ENCODE measurements around the gene KMT5B.
"Not testable (repeated sequence)": the region's sequence is repeated elsewhere in the genome, so short reads cannot be mapped to it uniquely, and the experiment has no call there.

The KMT5B gene

GRCh38 chr11:68251765-68252164, 38.7 kb upstream of the KMT5B start:
- no peak overlapping the region for H2BK5ac ChIP-seq (ENCODE audit: low read length)
- WGBS, 2 donors (ENCODE audit: extremely low coverage in 2 of 2, insufficient read length in 2 of 2, insufficient replicate concordance in 1 of 2) = no CpG with 5 or more reads among the region's 3 CpGs
- no peak overlapping the region for H3K23ac ChIP-seq (ENCODE audit: low read depth, low read length, poor library complexity)
- no peaks in the 10 kb centered on the region for H3K36me3 ChIP-seq (replicated peaks in 1 of 2; ENCODE audit: control insufficient read depth in 2 of 2, insufficient read depth in 2 of 2, low read length in 2 of 2)
- no peak overlapping the region for H4K8ac ChIP-seq (ENCODE audit: low read depth, low read length)
- H3K79me1 ChIP-seq (ENCODE audit: low read depth, low read length) = no peaks in the 10 kb centered on the region
- H3K9me3 ChIP-seq (replicated peaks in 1 of 2; ENCODE audit: control insufficient read depth in 2 of 2, insufficient read depth in 1 of 2, low read depth in 1 of 2, low read length in 2 of 2) = peaks cover 0 to 2% of the 10 kb centered on the region in 2 donors
- no peak for DNase-seq (ENCODE audit: low spot score)
- H2BK12ac ChIP-seq (ENCODE audit: low read length) = no peak overlapping the region
- H2BK15ac ChIP-seq (ENCODE audit: low read length) = no peak overlapping the region
- no peak overlapping the region for H3K18ac ChIP-seq (ENCODE audit: low read length)
- no peak overlapping the region for H2AK5ac ChIP-seq (ENCODE audit: low read depth, low read length)
- no peak overlapping the region for H3K4me2 ChIP-seq (ENCODE audit: insufficient read depth, low read length, poor library complexity, severe bottlenecking)
- H3K9ac ChIP-seq (ENCODE audit: low read depth, low read length, poor library complexity) = no peak overlapping the region
- no peak overlapping the region for H4K91ac ChIP-seq (ENCODE audit: low read depth, low read length, poor library complexity)
- H3K27ac ChIP-seq (replicated peaks; ENCODE audit: low read length) = no peak overlapping the region
- peaks cover 5 to 6% of the 10 kb centered on the region in 2 donors for H3K4me1 ChIP-seq (ENCODE audit: control insufficient read depth in 2 of 2, insufficient read depth in 1 of 2, low read depth in 1 of 2, low read length in 2 of 2)
- no peak overlapping the region for H2AFZ ChIP-seq (ENCODE audit: low read length)
- no peak overlapping the region for H3K4ac ChIP-seq (ENCODE audit: low read length)
- H3K4me3 ChIP-seq (ENCODE audit: low read length in 2 of 2) = no peak overlapping the region
- no peak overlapping the region for H2BK120ac ChIP-seq (ENCODE audit: low read depth, low read length)
- peaks cover 0 to 8% (median 2%) of the 10 kb centered on the region in 3 experiments for H3K27me3 ChIP-seq (ENCODE audit: control insufficient read depth in 3 of 3, insufficient read depth in 3 of 3, low read depth in 1 of 3, low read length in 3 of 3)
- no peak overlapping the region for H3K14ac ChIP-seq (ENCODE audit: low read length)

DNA sequence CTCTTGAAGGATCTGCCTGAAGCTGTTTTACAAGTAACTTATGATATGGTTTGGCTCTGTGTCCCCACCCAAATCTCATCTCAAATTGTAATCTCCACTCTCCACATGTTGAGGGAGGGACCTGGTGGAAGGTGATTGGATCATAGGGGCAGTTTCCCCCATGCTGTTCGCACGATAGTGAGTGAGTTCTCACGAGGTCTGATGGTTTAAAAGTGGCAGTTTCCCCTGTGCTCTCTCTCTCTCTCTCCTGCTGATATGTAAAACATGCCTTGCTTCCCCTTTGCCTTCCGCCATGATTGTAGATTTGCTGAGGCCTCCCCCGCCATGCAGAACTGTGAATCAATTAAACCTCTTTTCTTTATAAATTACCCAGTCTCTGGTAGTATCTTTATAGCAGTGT, 31.8 kb upstream of the KMT5B start:
- not testable (repeated sequence) for H3K23ac ChIP-seq (ENCODE audit: low read depth, low read length, poor library complexity); H3K4me3 ChIP-seq (ENCODE audit: low read length in 2 of 2); H3K4me1 ChIP-seq (ENCODE audit: control insufficient read depth in 2 of 2, insufficient read depth in 1 of 2, low read depth in 1 of 2, low read length in 2 of 2); H3K79me1 ChIP-seq (ENCODE audit: low read depth, low read length); H2BK120ac ChIP-seq (ENCODE audit: low read depth, low read length); H3K9me3 ChIP-seq (replicated peaks in 1 of 2; ENCODE audit: control insufficient read depth in 2 of 2, insufficient read depth in 1 of 2, low read depth in 1 of 2, low read length in 2 of 2); H2AFZ ChIP-seq (ENCODE audit: low read length); H2BK15ac ChIP-seq (ENCODE audit: low read length); H3K9ac ChIP-seq (ENCODE audit: low read depth, low read length, poor library complexity); H3K4ac ChIP-seq (ENCODE audit: low read length); H3K18ac ChIP-seq (ENCODE audit: low read length); H4K8ac ChIP-seq (ENCODE audit: low read depth, low read length); DNase-seq (ENCODE audit: low spot score); H2BK12ac ChIP-seq (ENCODE audit: low read length); H3K27ac ChIP-seq (replicated peaks; ENCODE audit: low read length); H2AK5ac ChIP-seq (ENCODE audit: low read depth, low read length); H2BK5ac ChIP-seq (ENCODE audit: low read length); H3K27me3 ChIP-seq (ENCODE audit: control insufficient read depth in 3 of 3, insufficient read depth in 3 of 3, low read depth in 1 of 3, low read length in 3 of 3); H3K14ac ChIP-seq (ENCODE audit: low read length); H4K91ac ChIP-seq (ENCODE audit: low read depth, low read length, poor library complexity); H3K36me3 ChIP-seq (replicated peaks in 1 of 2; ENCODE audit: control insufficient read depth in 2 of 2, insufficient read depth in 2 of 2, low read length in 2 of 2); H3K4me2 ChIP-seq (ENCODE audit: insufficient read depth, low read length, poor library complexity, severe bottlenecking)
- WGBS, 2 donors (ENCODE audit: extremely low coverage in 2 of 2, insufficient read length in 2 of 2, insufficient replicate concordance in 1 of 2) = no CpG with 5 or more reads among the region's 5 CpGs

- no CpG with 5 or more reads among the region's 1 CpG for WGBS, 2 donors (ENCODE audit: extremely low coverage in 2 of 2, insufficient read length in 2 of 2, insufficient replicate concordance in 1 of 2)
- not testable (repeated sequence) for H2BK12ac ChIP-seq (ENCODE audit: low read length); H3K9me3 ChIP-seq (replicated peaks in 1 of 2; ENCODE audit: control insufficient read depth in 2 of 2, insufficient read depth in 1 of 2, low read depth in 1 of 2, low read length in 2 of 2); H3K4me3 ChIP-seq (ENCODE audit: low read length in 2 of 2); H2BK15ac ChIP-seq (ENCODE audit: low read length); H2AK5ac ChIP-seq (ENCODE audit: low read depth, low read length); H3K36me3 ChIP-seq (replicated peaks in 1 of 2; ENCODE audit: control insufficient read depth in 2 of 2, insufficient read depth in 2 of 2, low read length in 2 of 2); H2AFZ ChIP-seq (ENCODE audit: low read length); H4K8ac ChIP-seq (ENCODE audit: low read depth, low read length); H3K14ac ChIP-seq (ENCODE audit: low read length); H2BK120ac ChIP-seq (ENCODE audit: low read depth, low read length); H3K18ac ChIP-seq (ENCODE audit: low read length); H3K79me1 ChIP-seq (ENCODE audit: low read depth, low read length); H2BK5ac ChIP-seq (ENCODE audit: low read length); H3K4me2 ChIP-seq (ENCODE audit: insufficient read depth, low read length, poor library complexity, severe bottlenecking); H3K4ac ChIP-seq (ENCODE audit: low read length); H4K91ac ChIP-seq (ENCODE audit: low read depth, low read length, poor library complexity); H3K23ac ChIP-seq (ENCODE audit: low read depth, low read length, poor library complexity); H3K9ac ChIP-seq (ENCODE audit: low read depth, low read length, poor library complexity); H3K27ac ChIP-seq (replicated peaks; ENCODE audit: low read length); DNase-seq (ENCODE audit: low spot score); H3K27me3 ChIP-seq (ENCODE audit: control insufficient read depth in 3 of 3, insufficient read depth in 3 of 3, low read depth in 1 of 3, low read length in 3 of 3); H3K4me1 ChIP-seq (ENCODE audit: control insufficient read depth in 2 of 2, insufficient read depth in 1 of 2, low read depth in 1 of 2, low read length in 2 of 2)
Measured at GRCh38 chr11:68243847-68244246, 30.8 kb upstream of the KMT5B start.

- H2BK15ac ChIP-seq (ENCODE audit: low read length) = no peak overlapping the region
- H2AK5ac ChIP-seq (ENCODE audit: low read depth, low read length) = no peak overlapping the region
- no peak overlapping the region for H2BK120ac ChIP-seq (ENCODE audit: low read depth, low read length)
- no peak overlapping the region for H3K14ac ChIP-seq (ENCODE audit: low read length)
- H3K79me1 ChIP-seq (ENCODE audit: low read depth, low read length) = no peaks in the 10 kb centered on the region
- H3K18ac ChIP-seq (ENCODE audit: low read length) = no peak overlapping the region
- no peak for DNase-seq (ENCODE audit: low spot score)
- no peak overlapping the region for H3K9ac ChIP-seq (ENCODE audit: low read depth, low read length, poor library complexity)
- no peak overlapping the region for H2BK12ac ChIP-seq (ENCODE audit: low read length)
- no peak overlapping the region for H3K23ac ChIP-seq (ENCODE audit: low read depth, low read length, poor library complexity)
- H3K4ac ChIP-seq (ENCODE audit: low read length) = no peak overlapping the region
- H2AFZ ChIP-seq (ENCODE audit: low read length) = no peak overlapping the region
- no peak overlapping the region for H2BK5ac ChIP-seq (ENCODE audit: low read length)
- H3K27ac ChIP-seq (replicated peaks; ENCODE audit: low read length) = no peak overlapping the region
- no peak overlapping the region for H4K8ac ChIP-seq (ENCODE audit: low read depth, low read length)
- no CpG with 5 or more reads among the region's 2 CpGs for WGBS, 2 donors (ENCODE audit: extremely low coverage in 2 of 2, insufficient read length in 2 of 2, insufficient replicate concordance in 1 of 2)
- H3K9me3 ChIP-seq (replicated peaks in 1 of 2; ENCODE audit: control insufficient read depth in 2 of 2, insufficient read depth in 1 of 2, low read depth in 1 of 2, low read length in 2 of 2) = peaks cover 0 to 1% of the 10 kb centered on the region in 2 donors
- no peak overlapping the region for H3K4me3 ChIP-seq (ENCODE audit: low read length in 2 of 2)
- no peak overlapping the region for H4K91ac ChIP-seq (ENCODE audit: low read depth, low read length, poor library complexity)
- no peaks in the 10 kb centered on the region for H3K4me1 ChIP-seq (ENCODE audit: control insufficient read depth in 2 of 2, insufficient read depth in 1 of 2, low read depth in 1 of 2, low read length in 2 of 2)
- no peaks in the 10 kb centered on the region for H3K36me3 ChIP-seq (replicated peaks in 1 of 2; ENCODE audit: control insufficient read depth in 2 of 2, insufficient read depth in 2 of 2, low read length in 2 of 2)
- H3K27me3 ChIP-seq (ENCODE audit: control insufficient read depth in 3 of 3, insufficient read depth in 3 of 3, low read depth in 1 of 3, low read length in 3 of 3) = no peaks in the 10 kb centered on the region
- no peak overlapping the region for H3K4me2 ChIP-seq (ENCODE audit: insufficient read depth, low read length, poor library complexity, severe bottlenecking)
Measured at GRCh38 chr11:68242616-68243015, 29.5 kb upstream of the KMT5B start.

Data from neuronal stem cell (in vitro differentiated cells).